ENCODE measurements around the gene PSMB7. TPM values are rescaled to one million over a fixed set of nuclear protein-coding genes. Genes with fewer than 3 reads are reported as not detected.

Gene PSMB7
- total RNA-seq, 1 donor from 2014 or later = 193 TPM

- DNase-seq (ENCODE audit: low read depth) = peak; percentile 88
- TF ChIP-seq, protein P1, sequence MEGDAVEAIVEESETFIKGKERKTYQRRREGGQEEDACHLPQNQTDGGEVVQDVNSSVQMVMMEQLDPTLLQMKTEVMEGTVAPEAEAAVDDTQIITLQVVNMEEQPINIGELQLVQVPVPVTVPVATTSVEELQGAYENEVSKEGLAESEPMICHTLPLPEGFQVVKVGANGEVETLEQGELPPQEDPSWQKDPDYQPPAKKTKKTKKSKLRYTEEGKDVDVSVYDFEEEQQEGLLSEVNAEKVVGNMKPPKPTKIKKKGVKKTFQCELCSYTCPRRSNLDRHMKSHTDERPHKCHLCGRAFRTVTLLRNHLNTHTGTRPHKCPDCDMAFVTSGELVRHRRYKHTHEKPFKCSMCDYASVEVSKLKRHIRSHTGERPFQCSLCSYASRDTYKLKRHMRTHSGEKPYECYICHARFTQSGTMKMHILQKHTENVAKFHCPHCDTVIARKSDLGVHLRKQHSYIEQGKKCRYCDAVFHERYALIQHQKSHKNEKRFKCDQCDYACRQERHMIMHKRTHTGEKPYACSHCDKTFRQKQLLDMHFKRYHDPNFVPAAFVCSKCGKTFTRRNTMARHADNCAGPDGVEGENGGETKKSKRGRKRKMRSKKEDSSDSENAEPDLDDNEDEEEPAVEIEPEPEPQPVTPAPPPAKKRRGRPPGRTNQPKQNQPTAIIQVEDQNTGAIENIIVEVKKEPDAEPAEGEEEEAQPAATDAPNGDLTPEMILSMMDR (conservative IDR thresholded peaks at IDR 0.05; ENCODE audit: low read depth, low read length) = no peak
- H3K4me3 ChIP-seq (ENCODE audit: low read depth, low read length) = no peak overlapping the region
Measured at GRCh38 chr9:124309667-124310084, 105.6 kb downstream of the PSMB7 start.

GRCh38 chr9:124308606-124309491 lies 106.4 kb downstream of the PSMB7 start:
- DNase-seq (ENCODE audit: low read depth) = no peak
- TF ChIP-seq, protein P1 (conservative IDR thresholded peaks at IDR 0.05; ENCODE audit: low read depth, low read length) = no peak
- no peak overlapping the region for H3K4me3 ChIP-seq (ENCODE audit: low read depth, low read length)

GRCh38 chr9:124307379-124308030 lies 107.7 kb downstream of the PSMB7 start:
- TF ChIP-seq, protein P1 (conservative IDR thresholded peaks at IDR 0.05; ENCODE audit: low read depth, low read length) = no peak
- DNase-seq (ENCODE audit: low read depth) = no peak
- no peak overlapping the region for H3K4me3 ChIP-seq (ENCODE audit: low read depth, low read length)

- DNase-seq (ENCODE audit: low read depth) = no peak
- TF ChIP-seq, protein P1 (conservative IDR thresholded peaks at IDR 0.05; ENCODE audit: low read depth, low read length) = no peak
- no peak overlapping the region for H3K4me3 ChIP-seq (ENCODE audit: low read depth, low read length)
Measured at GRCh38 chr9:124306098-124306735, 109.0 kb downstream of the PSMB7 start.

GRCh38 chr9:124304285-124304684 lies 111.0 kb downstream of the PSMB7 start:
- H3K4me3 ChIP-seq (ENCODE audit: low read depth, low read length) = no peak overlapping the region
- TF ChIP-seq, protein P1 (conservative IDR thresholded peaks at IDR 0.05; ENCODE audit: low read depth, low read length) = no peak
- no peak for DNase-seq (ENCODE audit: low read depth)

DNA sequence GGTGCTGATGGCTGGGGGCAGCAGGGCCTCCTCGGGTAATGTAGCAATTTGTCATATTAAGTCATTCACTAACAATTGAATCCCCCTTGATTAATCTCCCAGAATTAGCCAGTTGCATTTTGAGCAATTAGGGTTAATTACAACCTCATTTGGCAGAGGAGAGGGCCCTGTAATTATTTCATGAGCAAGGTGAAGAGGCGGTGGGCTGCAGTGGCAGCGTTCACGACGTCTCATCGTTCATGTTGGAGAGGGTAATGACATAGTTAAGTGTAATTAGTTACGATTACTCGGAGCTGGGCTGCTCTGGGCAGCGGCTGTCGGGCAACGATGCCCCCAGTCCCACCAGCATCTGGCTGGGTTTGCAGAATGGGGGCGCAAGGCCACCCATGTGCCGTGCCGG lies 111.5 kb downstream of the PSMB7 start:
- DNase-seq (ENCODE audit: low read depth) = no peak
- no peak overlapping the region for H3K4me3 ChIP-seq (ENCODE audit: low read depth, low read length)
- TF ChIP-seq, protein P1 (conservative IDR thresholded peaks at IDR 0.05; ENCODE audit: low read depth, low read length) = no peak

Other genes starting within 250 kb of the PSMB7 start
- 23.5 and 38.0 TPM in 2 replicates for gene NEK6, start 157.5 kb downstream of the PSMB7 start, total RNA-seq
- not detected in 2 replicates for gene ADGRD2, start 35.0 kb upstream of the PSMB7 start, total RNA-seq
- gene NR5A1, start 92.0 kb upstream of the PSMB7 start, total RNA-seq = not detected in 2 replicates